SK-N-SH treated with all-trans-retinoic acid at 6 μM for 48 hours (cell line): ENCODE measurements around the gene CLTCL1.

ENCODE experiments used
- ATAC-seq: fragments of 200-7000 bp; cut with Tn5 transposase; 3 replicates; pipeline ENCODE4 v1.9.1; 2020; ENCODE audit warnings: mild to moderate bottlenecking, moderate library complexity
- CREB5 ChIP-seq: fragments of 250-450 bp; sonication (Bioruptor Pico); IDR thresholded peaks from 2 replicates; pipeline ENCODE4 v1.5.1; 2020; ENCODE audit warnings: low read depth, mild to moderate bottlenecking, moderate library complexity
- CSDC2 ChIP-seq: fragments of 250-450 bp; sonication (Bioruptor Pico); IDR thresholded peaks from 2 replicates; pipeline ENCODE4 v1.5.0; 2020; ENCODE audit warnings: mild to moderate bottlenecking, moderate library complexity
- ESRRG ChIP-seq: fragments of 250-450 bp; sonication (Bioruptor Pico); IDR thresholded peaks from 2 replicates; pipeline ENCODE4 v1.6.1; 2021; ENCODE audit warnings: mild to moderate bottlenecking
- GLIS3 ChIP-seq: fragments of 250-450 bp; sonication (Bioruptor Pico); IDR thresholded peaks from 2 replicates; pipeline ENCODE4 v1.5.0; 2020; ENCODE audit warnings: mild to moderate bottlenecking, moderate library complexity
- ISL1 ChIP-seq: fragments of 250-450 bp; sonication (Bioruptor Pico); IDR thresholded peaks from 2 replicates; pipeline ENCODE4 v2.1.2; 2022; ENCODE audit warnings: mild to moderate bottlenecking, moderate library complexity
- PATZ1 ChIP-seq: fragments of 250-450 bp; sonication (Bioruptor Pico); IDR thresholded peaks from 2 replicates; pipeline ENCODE4 v1.8.0; 2020; ENCODE audit warnings: mild to moderate bottlenecking, moderate library complexity, borderline replicate concordance
- PPARA ChIP-seq: fragments of 250-450 bp; sonication (Bioruptor Pico); IDR thresholded peaks from 2 replicates; pipeline ENCODE4 v1.5.0; 2020; ENCODE audit warnings: mild to moderate bottlenecking, borderline replicate concordance
- RARB ChIP-seq: fragments of 250-450 bp; sonication (Bioruptor Pico); IDR thresholded peaks from 2 replicates; pipeline ENCODE4 v1.8.0; 2021; ENCODE audit warnings: mild to moderate bottlenecking, moderate library complexity
- SNAI2 ChIP-seq: fragments of 250-450 bp; sonication (Bioruptor Pico); IDR thresholded peaks from 2 replicates; pipeline ENCODE4 v1.5.0; 2020; ENCODE audit warnings: mild to moderate bottlenecking, moderate library complexity
- TOX ChIP-seq: fragments of 250-450 bp; sonication (Bioruptor Pico); IDR thresholded peaks from 2 replicates; pipeline ENCODE4 v1.8.0; 2021; ENCODE audit warnings: mild to moderate bottlenecking, moderate library complexity, borderline replicate concordance
- ZC3H10 ChIP-seq: fragments of 250-450 bp; sonication (Bioruptor Pico); IDR thresholded peaks from 2 replicates; pipeline ENCODE4 v1.5.1; 2021; ENCODE audit warnings: mild to moderate bottlenecking, moderate library complexity
- ZFP3 ChIP-seq: fragments of 250-450 bp; sonication (Bioruptor Pico); IDR thresholded peaks from 2 replicates; pipeline ENCODE4 v1.5.0; 2020; ENCODE audit warnings: mild to moderate bottlenecking, moderate library complexity
- ZFP30 ChIP-seq: fragments of 450-650 bp; formaldehyde crosslinking; IDR thresholded peaks from 2 replicates; pipeline ENCODE4 v1.5.0; 2022; ENCODE audit warnings: mild to moderate bottlenecking, moderate library complexity
- ZNF565 ChIP-seq: fragments of 450-650 bp; formaldehyde crosslinking; conservative IDR thresholded peaks from 2 replicates; pipeline ENCODE4 v1.5.0; 2020; ENCODE audit warnings: low read depth, mild to moderate bottlenecking, moderate library complexity
- ZNF8 ChIP-seq: fragments of 450-650 bp; formaldehyde crosslinking; IDR thresholded peaks from 2 replicates; pipeline ENCODE4 v1.5.0; 2020; ENCODE audit warnings: mild to moderate bottlenecking, moderate library complexity
- TF ChIP-seq, protein P1 (sequence below): fragments of 250-450 bp; sonication (Bioruptor Pico); IDR thresholded peaks from 2 replicates; pipeline ENCODE4 v1.5.1; 2021; ENCODE audit warnings: mild to moderate bottlenecking, moderate library complexity
- TF ChIP-seq, protein P2 (sequence below): fragments of 250-450 bp; sonication (Bioruptor Pico); IDR thresholded peaks from 2 replicates; pipeline ENCODE4 v1.5.0; 2020; ENCODE audit warnings: mild to moderate bottlenecking, moderate library complexity

The CLTCL1 gene

GRCh38 chr22:19303785-19304184, 12.3 kb upstream of the CLTCL1 start:
- no peak for ATAC-seq
- TF ChIP-seq, protein P1, sequence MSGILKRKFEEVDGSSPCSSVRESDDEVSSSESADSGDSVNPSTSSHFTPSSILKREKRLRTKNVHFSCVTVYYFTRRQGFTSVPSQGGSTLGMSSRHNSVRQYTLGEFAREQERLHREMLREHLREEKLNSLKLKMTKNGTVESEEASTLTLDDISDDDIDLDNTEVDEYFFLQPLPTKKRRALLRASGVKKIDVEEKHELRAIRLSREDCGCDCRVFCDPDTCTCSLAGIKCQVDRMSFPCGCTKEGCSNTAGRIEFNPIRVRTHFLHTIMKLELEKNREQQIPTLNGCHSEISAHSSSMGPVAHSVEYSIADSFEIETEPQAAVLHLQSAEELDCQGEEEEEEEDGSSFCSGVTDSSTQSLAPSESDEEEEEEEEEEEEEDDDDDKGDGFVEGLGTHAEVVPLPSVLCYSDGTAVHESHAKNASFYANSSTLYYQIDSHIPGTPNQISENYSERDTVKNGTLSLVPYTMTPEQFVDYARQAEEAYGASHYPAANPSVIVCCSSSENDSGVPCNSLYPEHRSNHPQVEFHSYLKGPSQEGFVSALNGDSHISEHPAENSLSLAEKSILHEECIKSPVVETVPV, result no peak
- TF ChIP-seq TOX (CRISPR knock-in tag) (no peak), GLIS3 (CRISPR knock-in tag) (no peak), ZFP30 (CRISPR knock-in tag) (no peak), ZNF565 (CRISPR knock-in tag) (no peak), CREB5 (CRISPR knock-in tag) (no peak), ISL1 (CRISPR knock-in tag) (no peak)
- TF ChIP-seq, protein P2, sequence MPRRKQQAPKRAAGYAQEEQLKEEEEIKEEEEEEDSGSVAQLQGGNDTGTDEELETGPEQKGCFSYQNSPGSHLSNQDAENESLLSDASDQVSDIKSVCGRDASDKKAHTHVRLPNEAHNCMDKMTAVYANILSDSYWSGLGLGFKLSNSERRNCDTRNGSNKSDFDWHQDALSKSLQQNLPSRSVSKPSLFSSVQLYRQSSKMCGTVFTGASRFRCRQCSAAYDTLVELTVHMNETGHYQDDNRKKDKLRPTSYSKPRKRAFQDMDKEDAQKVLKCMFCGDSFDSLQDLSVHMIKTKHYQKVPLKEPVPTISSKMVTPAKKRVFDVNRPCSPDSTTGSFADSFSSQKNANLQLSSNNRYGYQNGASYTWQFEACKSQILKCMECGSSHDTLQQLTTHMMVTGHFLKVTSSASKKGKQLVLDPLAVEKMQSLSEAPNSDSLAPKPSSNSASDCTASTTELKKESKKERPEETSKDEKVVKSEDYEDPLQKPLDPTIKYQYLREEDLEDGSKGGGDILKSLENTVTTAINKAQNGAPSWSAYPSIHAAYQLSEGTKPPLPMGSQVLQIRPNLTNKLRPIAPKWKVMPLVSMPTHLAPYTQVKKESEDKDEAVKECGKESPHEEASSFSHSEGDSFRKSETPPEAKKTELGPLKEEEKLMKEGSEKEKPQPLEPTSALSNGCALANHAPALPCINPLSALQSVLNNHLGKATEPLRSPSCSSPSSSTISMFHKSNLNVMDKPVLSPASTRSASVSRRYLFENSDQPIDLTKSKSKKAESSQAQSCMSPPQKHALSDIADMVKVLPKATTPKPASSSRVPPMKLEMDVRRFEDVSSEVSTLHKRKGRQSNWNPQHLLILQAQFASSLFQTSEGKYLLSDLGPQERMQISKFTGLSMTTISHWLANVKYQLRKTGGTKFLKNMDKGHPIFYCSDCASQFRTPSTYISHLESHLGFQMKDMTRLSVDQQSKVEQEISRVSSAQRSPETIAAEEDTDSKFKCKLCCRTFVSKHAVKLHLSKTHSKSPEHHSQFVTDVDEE (CRISPR knock-in tag), result no peak
- TF ChIP-seq, all 23 proteins: peak for 0

DNA sequence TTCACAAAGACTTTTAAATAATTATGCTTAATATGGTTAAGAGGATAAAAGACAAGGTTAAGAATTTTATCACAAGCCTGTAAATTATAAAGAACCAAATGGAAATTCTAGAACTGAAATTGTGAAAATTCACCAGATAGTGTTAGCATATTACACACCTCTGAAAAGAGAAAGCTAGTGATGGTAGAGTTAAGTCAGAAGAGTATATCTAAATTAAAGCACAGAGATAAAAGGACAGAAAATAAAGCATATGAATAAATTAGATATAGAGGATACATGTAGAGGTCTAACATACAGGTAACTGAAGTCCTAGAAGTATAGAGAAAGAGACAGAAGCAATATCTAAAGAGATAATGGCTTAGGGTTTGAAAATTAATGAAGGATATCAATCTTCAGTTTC, 4.2 kb upstream of the CLTCL1 start:
- TF ChIP-seq SNAI2 (no peak), PPARA (CRISPR knock-in tag) (no peak), ZFP3 (CRISPR knock-in tag) (no peak), ZNF565 (CRISPR knock-in tag) (no peak), CREB5 (CRISPR knock-in tag) (no peak), PATZ1 (CRISPR knock-in tag) (no peak)
- ATAC-seq, result no peak

GRCh38 chr22:19292458-19293230, 1.1 kb upstream of the CLTCL1 start:
- TF ChIP-seq ESRRG (CRISPR knock-in tag), result no peak
- TF ChIP-seq, protein P1, result no peak
- ATAC-seq, result no peak

GRCh38 chr22:19291218-19291579, 320 bp downstream of the CLTCL1 start:
- TF ChIP-seq, protein P2 (CRISPR knock-in tag), result no peak
- no peak for TF ChIP-seq ZFP30 (CRISPR knock-in tag)
- TF ChIP-seq, protein P1, result no peak
- TF ChIP-seq PPARA (CRISPR knock-in tag), result no peak
- TF ChIP-seq ESRRG (CRISPR knock-in tag), result no peak
- TF ChIP-seq ZC3H10, result no peak
- TF ChIP-seq ZNF8 (CRISPR knock-in tag), result no peak
- no peak for TF ChIP-seq TOX (CRISPR knock-in tag)
- TF ChIP-seq RARB, result no peak
- no peak for TF ChIP-seq CSDC2 (CRISPR knock-in tag)
- TF ChIP-seq ZFP3 (CRISPR knock-in tag), result no peak
- no peak for TF ChIP-seq SNAI2
- TF ChIP-seq, all 23 proteins: peak for 0
- peak; percentile 69 for ATAC-seq
